ENCODE measurements around the gene RAB29.

- TF ChIP-seq CTCF (IDR thresholded peaks at IDR 0.05) (no peak), POLR2AphosphoS5 (IDR thresholded peaks at IDR 0.05) (no peak), POLR2A (IDR thresholded peaks at IDR 0.05) (no peak), EP300 (IDR thresholded peaks at IDR 0.05; ENCODE audit: low read depth) (no peak)
These were observed 405 bp upstream of the RAB29 start for GRCh38 chr1:205775717-205776056.
